K562 (cell line): Measurements from ENCODE around the gene CEACAM8.

Experiments
- CHD2 ChIP-seq: IDR thresholded peaks from 2 replicates; pipeline ENCODE4 v1.6.1; 2011; ENCODE audit warnings: low read depth, low read length
- CTCF ChIP-seq, 3 experiments: IDR thresholded peaks in 2 of 3; conservative IDR thresholded peaks in 1 of 3; 2 replicates each; pipeline ENCODE4 v1.5.1; 2011 to 2012; ENCODE audit warnings: low read length in 3 of 3, mild to moderate bottlenecking in 3 of 3, control low read depth in 2 of 3, improper control_type of control experiment in 1 of 3, inconsistent platforms in 1 of 3, low read depth in 1 of 3, mixed read lengths in 1 of 3, moderate library complexity in 1 of 3; ENCODE audit not compliant: insufficient read depth in 2 of 3
- HDAC1 ChIP-seq, 2 experiments: fragments of 450-650 bp; IDR thresholded peaks; 2 replicates each; pipeline ENCODE4 v1.6.1; 2016 to 2017; ENCODE audit warnings: inconsistent platforms in 1 of 2, mild to moderate bottlenecking in 1 of 2, moderate library complexity in 1 of 2
- HNRNPH1 ChIP-seq: fragments of 200-400 bp; formaldehyde crosslinking; optimal IDR thresholded peaks from 2 replicates; pipeline ENCODE3; 2017; ENCODE audit warnings: low read depth, mild to moderate bottlenecking, low read length, moderate library complexity
- JUN ChIP-seq, 2 experiments: sonication (generic) in 1 of 2; formaldehyde crosslinking in 1 of 2; IDR thresholded peaks; 2 replicates each; pipeline versions ENCODE4 v1.6.1 to v1.8.0; 2012 to 2022; ENCODE audit warnings: borderline replicate concordance in 2 of 2, mild to moderate bottlenecking in 2 of 2, improper control_type of control experiment in 1 of 2, low read depth in 1 of 2, low read length in 1 of 2, missing genetic modification reagents in 1 of 2
- POLR3A ChIP-seq: IDR thresholded peaks from 2 replicates; pipeline ENCODE4 v1.6.1; 2011; ENCODE audit warnings: borderline replicate concordance, mild to moderate bottlenecking, moderate library complexity; ENCODE audit not compliant: insufficient read length, insufficient read depth; ENCODE audit errors: extremely low read depth
- RAD21 ChIP-seq, 2 experiments: fragments of 250-450 bp in 1 of 2; fragments of 450-650 bp in 1 of 2; sonication (Bioruptor Pico) in 1 of 2; formaldehyde crosslinking in 1 of 2; IDR thresholded peaks in 1 of 2; conservative IDR thresholded peaks in 1 of 2; 2 replicates each; pipeline versions ENCODE4 v1.4.0 to v1.8.0; 2020 to 2022; ENCODE audit warnings: mild to moderate bottlenecking in 2 of 2, moderate library complexity in 1 of 2
- USF1 ChIP-seq: sonication (generic); formaldehyde crosslinking; IDR thresholded peaks from 2 replicates; pipeline ENCODE4 v1.9.0; 2022; ENCODE audit warnings: mild to moderate bottlenecking, missing genetic modification reagents
- ZNF232 ChIP-seq: sonication (generic); formaldehyde crosslinking; IDR thresholded peaks from 2 replicates; pipeline ENCODE4 v1.8.0; 2022; ENCODE audit warnings: mild to moderate bottlenecking, missing genetic modification reagents
- ZNF778 ChIP-seq: fragments of 450-650 bp; formaldehyde crosslinking; IDR thresholded peaks from 2 replicates; pipeline ENCODE4 v1.4.0; 2020; ENCODE audit warnings: mild to moderate bottlenecking, moderate library complexity

GRCh38 chr19:42555801-42556200, 38.9 kb downstream of the CEACAM8 start:
- no peak for TF ChIP-seq CTCF (IDR thresholded peaks at IDR 0.05 in 2 of 3, conservative IDR thresholded peaks at IDR 0.05 in 1 of 3; ENCODE audit: insufficient read depth in 2 of 3, low read depth in 1 of 3, low read length in 3 of 3)
- no peak for TF ChIP-seq ZNF778
- no peak for TF ChIP-seq HNRNPH1
- TF ChIP-seq JUN (IDR thresholded peaks at IDR 0.05; ENCODE audit: borderline replicate concordance, low read depth, low read length), result no peak
- no peak for TF ChIP-seq JUN (CRISPR knock-in tag; IDR thresholded peaks at IDR 0.05; ENCODE audit: borderline replicate concordance)
- no peak for TF ChIP-seq POLR3A
- TF ChIP-seq USF1 (CRISPR knock-in tag), result no peak
- TF ChIP-seq CHD2, result no peak
- no peak for TF ChIP-seq RAD21 (CRISPR knock-in tag; conservative IDR thresholded peaks at IDR 0.05 in 1 of 2, IDR thresholded peaks at IDR 0.05 in 1 of 2)
- no peak for TF ChIP-seq HDAC1 (IDR thresholded peaks at IDR 0.05)
- TF ChIP-seq ZNF232 (CRISPR knock-in tag), result no peak
